OCI-LY1 (cell line): ENCODE measurements around the gene AHSG.

Source experiments
- EZH2 ChIP-seq: fragments of 200-600 bp; sonication (generic), shearing (Covaris generic); IDR thresholded peaks from 2 replicates; pipeline ENCODE4 v1.8.0; 2017; ENCODE audit warnings: borderline replicate concordance, mixed run types, mild to moderate bottlenecking, antibody characterized with exemption, low read length, moderate library complexity, mixed read lengths
- TF ChIP-seq, protein P1 (sequence below): fragments of 200-600 bp; sonication (generic), shearing (Covaris generic); IDR thresholded peaks from 2 replicates; pipeline ENCODE4 v1.5.1; 2017; ENCODE audit warnings: mild to moderate bottlenecking, antibody characterized with exemption, low read length, moderate library complexity, mixed read lengths

GRCh38 chr3:186626254-186626847 is 13.5 kb downstream of the AHSG start:
- TF ChIP-seq, protein P1, sequence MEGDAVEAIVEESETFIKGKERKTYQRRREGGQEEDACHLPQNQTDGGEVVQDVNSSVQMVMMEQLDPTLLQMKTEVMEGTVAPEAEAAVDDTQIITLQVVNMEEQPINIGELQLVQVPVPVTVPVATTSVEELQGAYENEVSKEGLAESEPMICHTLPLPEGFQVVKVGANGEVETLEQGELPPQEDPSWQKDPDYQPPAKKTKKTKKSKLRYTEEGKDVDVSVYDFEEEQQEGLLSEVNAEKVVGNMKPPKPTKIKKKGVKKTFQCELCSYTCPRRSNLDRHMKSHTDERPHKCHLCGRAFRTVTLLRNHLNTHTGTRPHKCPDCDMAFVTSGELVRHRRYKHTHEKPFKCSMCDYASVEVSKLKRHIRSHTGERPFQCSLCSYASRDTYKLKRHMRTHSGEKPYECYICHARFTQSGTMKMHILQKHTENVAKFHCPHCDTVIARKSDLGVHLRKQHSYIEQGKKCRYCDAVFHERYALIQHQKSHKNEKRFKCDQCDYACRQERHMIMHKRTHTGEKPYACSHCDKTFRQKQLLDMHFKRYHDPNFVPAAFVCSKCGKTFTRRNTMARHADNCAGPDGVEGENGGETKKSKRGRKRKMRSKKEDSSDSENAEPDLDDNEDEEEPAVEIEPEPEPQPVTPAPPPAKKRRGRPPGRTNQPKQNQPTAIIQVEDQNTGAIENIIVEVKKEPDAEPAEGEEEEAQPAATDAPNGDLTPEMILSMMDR: no peak
- TF ChIP-seq EZH2: no peak
